ENCODE data around the gene LGALS9. TPM values are rescaled to one million over a fixed set of nuclear protein-coding genes. Genes with fewer than 3 reads are reported as not detected.
"Not testable (repeated sequence)": the region's sequence is repeated elsewhere in the genome, so short reads cannot be mapped to it uniquely, and the experiment has no call there.

LGALS9 gene
- total RNA-seq, 5 donors from 2014 or later (not counting 1 experiment from before 2014, with no cell fraction given) = 17.8 to 53.3 (median 33.1) TPM

DNA sequence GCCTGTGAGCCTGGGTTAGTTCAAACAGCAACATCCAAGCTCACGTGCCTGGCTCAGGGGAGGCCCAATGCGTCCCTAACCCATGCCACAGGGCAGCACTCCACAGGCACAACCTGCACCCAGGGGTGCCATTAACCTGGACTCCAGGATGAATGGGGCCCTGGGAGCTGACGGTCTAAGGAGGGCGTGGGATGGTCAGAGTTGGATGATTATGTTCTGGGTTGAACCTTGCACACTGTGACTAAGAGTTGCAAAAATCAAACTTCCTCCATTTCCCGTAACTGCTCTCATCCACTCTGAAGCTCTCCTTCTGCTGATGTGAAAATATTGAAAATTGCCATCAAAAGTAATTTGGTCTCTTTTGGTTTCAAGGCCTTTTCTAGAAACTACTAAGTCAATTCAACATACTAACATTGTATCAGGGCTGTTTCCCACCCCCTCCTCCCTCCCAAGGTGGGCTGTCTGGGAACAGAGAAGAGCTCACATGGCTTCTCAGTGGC lies 7.5 kb downstream of the LGALS9 start:
- H3K4me3 Mint-ChIP-seq; DNase-seq; H3K4me1 ChIP-seq (ENCODE audit: control insufficient read depth in 1 of 2, extremely low read depth in 1 of 2, insufficient read depth in 2 of 2, low read length in 2 of 2); H3K27me3 ChIP-seq (replicated peaks in 1 of 2; ENCODE audit: control insufficient read depth in 2 of 2, extremely low read depth in 1 of 2, insufficient read depth in 2 of 2, low read length in 1 of 2); H3K27ac ChIP-seq (ENCODE audit: low read length); H3K27me3 Mint-ChIP-seq; H3K4me3 ChIP-seq (ENCODE audit: control insufficient read depth in 1 of 2, extremely low read depth in 1 of 2, low read length in 1 of 2); H3K27ac Mint-ChIP-seq; ATAC-seq (replicated peaks in 1 of 4); H3K9me3 ChIP-seq; POLR2A ChIA-PET; H3K9me3 Mint-ChIP-seq: not testable (repeated sequence)
- peaks cover 25% of the 10 kb centered on the region for H3K36me3 Mint-ChIP-seq
- CTCF ChIA-PET = interaction anchor here in 1 of 2 donors (1.3 kb wide), 1 partner anchor 11 kb away, joined by 3 read pairs; no protein-coding TSS in a partner anchor
- no CpG with 5 or more reads among the region's 5 CpGs for WGBS (ENCODE audit: insufficient coverage)
- H3K4me1 Mint-ChIP-seq = peaks cover 10 to 22% (median 18%) of the 10 kb centered on the region in 3 donors
- H3K36me3 ChIP-seq (ENCODE audit: control insufficient read depth in 2 of 2, extremely low read depth in 1 of 2, insufficient read depth in 1 of 2, low read length in 1 of 2) = peaks cover 0 to 21% of the 10 kb centered on the region in 2 donors

DNA sequence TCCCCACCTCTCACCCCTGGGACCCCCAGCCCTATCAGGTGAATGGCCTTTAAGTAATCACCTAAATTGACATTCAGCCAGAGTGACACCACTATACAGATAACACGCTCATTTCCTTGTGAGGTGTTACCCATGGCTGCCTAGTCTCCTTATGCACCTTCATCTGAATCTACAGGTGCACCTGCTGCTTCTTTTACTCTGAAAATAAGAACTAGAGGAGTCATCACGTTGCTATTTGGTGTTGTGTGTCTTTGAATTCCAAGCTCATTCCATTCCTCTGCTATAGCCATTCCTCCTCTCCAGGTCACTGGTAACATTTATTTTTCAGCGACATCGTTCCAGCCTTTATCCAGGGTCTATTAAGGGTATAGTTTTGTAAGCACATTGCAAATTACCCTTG lies 9.8 kb downstream of the LGALS9 start:
- POLR2A ChIA-PET = no interaction called here

DNA sequence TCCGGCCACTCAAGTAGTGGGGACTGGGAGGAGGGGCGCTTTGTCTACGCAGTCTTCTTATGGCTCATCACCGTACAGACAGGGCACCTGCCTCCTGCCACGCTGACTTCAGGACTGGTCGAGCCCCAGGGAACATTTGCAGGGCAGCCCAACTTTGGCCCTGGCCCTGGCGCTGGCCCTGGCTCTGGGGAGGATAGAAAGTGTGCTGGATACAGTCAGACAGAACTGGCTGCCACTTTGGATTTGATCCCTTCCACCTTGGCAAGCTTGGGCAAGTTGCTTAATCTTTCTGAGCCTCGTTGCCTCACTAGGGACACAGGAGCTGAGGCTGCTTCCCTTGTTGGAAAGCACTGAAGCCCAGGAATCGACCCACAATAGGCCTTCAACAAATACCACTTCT lies 13.6 kb downstream of the LGALS9 start:
- Mint-ChIP-seq H3K27ac (no peak overlapping the region), H3K36me3 (peaks cover 42% of the 10 kb centered on the region), H3K4me1 (peaks cover 0 to 4% (median 3%) of the 10 kb centered on the region in 3 donors), H3K27me3 (no peaks in the 10 kb centered on the region), H3K9me3 (no peaks in the 10 kb centered on the region), H3K4me3 (no peak overlapping the region)
- H3K4me1 ChIP-seq (ENCODE audit: control insufficient read depth in 1 of 2, extremely low read depth in 1 of 2, insufficient read depth in 2 of 2, low read length in 2 of 2) = peaks cover 0 to 2% of the 10 kb centered on the region in 2 experiments
- H3K27ac ChIP-seq (ENCODE audit: low read length) = no peak overlapping the region
- POLR2A ChIA-PET = no interaction called here
- 98% methylated on average over 6 of the region's 9 CpGs for WGBS (ENCODE audit: insufficient coverage)
- H3K27me3 ChIP-seq (replicated peaks in 1 of 2; ENCODE audit: control insufficient read depth in 2 of 2, extremely low read depth in 1 of 2, insufficient read depth in 2 of 2, low read length in 1 of 2) = no peaks in the 10 kb centered on the region
- no peak overlapping the region for H3K4me3 ChIP-seq (ENCODE audit: control insufficient read depth in 1 of 2, extremely low read depth in 1 of 2, low read length in 1 of 2)
- peaks cover 8 to 19% of the 10 kb centered on the region in 2 donors for H3K36me3 ChIP-seq (ENCODE audit: control insufficient read depth in 2 of 2, extremely low read depth in 1 of 2, insufficient read depth in 1 of 2, low read length in 1 of 2)
- no peak for DNase-seq
- CTCF ChIA-PET = no interaction called here
- no peaks in the 10 kb centered on the region for H3K9me3 ChIP-seq
- ATAC-seq (replicated peaks in 1 of 4) = no peak

More for the DNA sequence above, 9.8 kb downstream of the LGALS9 start:
- Histone ChIP-seq H3K36me3 (ENCODE audit: control insufficient read depth in 2 of 2, extremely low read depth in 1 of 2, insufficient read depth in 1 of 2, low read length in 1 of 2) (peaks cover 0 to 21% of the 10 kb centered on the region in 2 donors), H3K27ac (ENCODE audit: low read length) (no peak overlapping the region), H3K4me3 (ENCODE audit: control insufficient read depth in 1 of 2, extremely low read depth in 1 of 2, low read length in 1 of 2) (no peak overlapping the region), H3K9me3 (no peaks in the 10 kb centered on the region), H3K27me3 (replicated peaks in 1 of 2; ENCODE audit: control insufficient read depth in 2 of 2, extremely low read depth in 1 of 2, insufficient read depth in 2 of 2, low read length in 1 of 2) (no peaks in the 10 kb centered on the region), H3K4me1 (ENCODE audit: control insufficient read depth in 1 of 2, extremely low read depth in 1 of 2, insufficient read depth in 2 of 2, low read length in 2 of 2) (no peaks in the 10 kb centered on the region)
- Mint-ChIP-seq H3K36me3 (peaks cover 29% of the 10 kb centered on the region), H3K9me3 (no peaks in the 10 kb centered on the region), H3K27ac (no peak overlapping the region), H3K4me3 (no peak overlapping the region), H3K27me3 (no peaks in the 10 kb centered on the region), H3K4me1 (peaks cover 0 to 2% (median under 1%) of the 10 kb centered on the region in 3 donors)
- ATAC-seq (replicated peaks in 1 of 4) (no peak), DNase-seq (no peak)
- CTCF ChIA-PET = no interaction called here
- WGBS (ENCODE audit: insufficient coverage) = no CpG with 5 or more reads among the region's 4 CpGs

- not testable (repeated sequence) for H3K27ac Mint-ChIP-seq, H3K4me3 Mint-ChIP-seq, H3K9me3 Mint-ChIP-seq
These were observed 14.6 kb downstream of the LGALS9 start for GRCh38 chr17:27645621-27646020.

GRCh38 chr17:27646232-27646631 lies 15.2 kb downstream of the LGALS9 start:
- peaks cover 0 to 4% (median 3%) of the 10 kb centered on the region in 3 donors for H3K4me1 Mint-ChIP-seq
- H3K27me3 Mint-ChIP-seq = no peaks in the 10 kb centered on the region
- H3K9me3 ChIP-seq = no peaks in the 10 kb centered on the region
- H3K36me3 Mint-ChIP-seq = peaks cover 31% of the 10 kb centered on the region
- CTCF ChIA-PET = interaction anchor here in 1 of 2 donors (1.6 kb wide), 1 partner anchor 36 kb away, joined by 5 read pairs; no protein-coding TSS in a partner anchor
- WGBS (ENCODE audit: insufficient coverage) = 96% methylated on average over 4 of the region's 13 CpGs
- no peak overlapping the region for H3K4me3 Mint-ChIP-seq
- H3K4me1 ChIP-seq (ENCODE audit: control insufficient read depth in 1 of 2, extremely low read depth in 1 of 2, insufficient read depth in 2 of 2, low read length in 2 of 2) = peaks cover 0 to 2% of the 10 kb centered on the region in 2 experiments
- peaks cover 7 to 8% of the 10 kb centered on the region in 2 donors for H3K36me3 ChIP-seq (ENCODE audit: control insufficient read depth in 2 of 2, extremely low read depth in 1 of 2, insufficient read depth in 1 of 2, low read length in 1 of 2)
- no peak overlapping the region for H3K27ac ChIP-seq (ENCODE audit: low read length)
- H3K4me3 ChIP-seq (ENCODE audit: control insufficient read depth in 1 of 2, extremely low read depth in 1 of 2, low read length in 1 of 2) = no peak overlapping the region
- H3K27me3 ChIP-seq (replicated peaks in 1 of 2; ENCODE audit: control insufficient read depth in 2 of 2, extremely low read depth in 1 of 2, insufficient read depth in 2 of 2, low read length in 1 of 2) = no peaks in the 10 kb centered on the region
- POLR2A ChIA-PET = no interaction called here
- ATAC-seq (replicated peaks in 1 of 4) (no peak), DNase-seq (no peak)
- H3K27ac Mint-ChIP-seq = no peak overlapping the region
- H3K9me3 Mint-ChIP-seq = no peaks in the 10 kb centered on the region

More at GRCh38 chr17:27645621-27646020, 14.6 kb downstream of the LGALS9 start:
- CTCF ChIA-PET = interaction anchor here in 1 of 2 donors (1.6 kb wide), 1 partner anchor 36 kb away, joined by 5 read pairs; no protein-coding TSS in a partner anchor
- H3K27me3 Mint-ChIP-seq; H3K4me1 Mint-ChIP-seq; POLR2A ChIA-PET; H3K4me3 ChIP-seq (ENCODE audit: control insufficient read depth in 1 of 2, extremely low read depth in 1 of 2, low read length in 1 of 2); H3K27ac ChIP-seq (ENCODE audit: low read length); H3K9me3 ChIP-seq; H3K27me3 ChIP-seq (replicated peaks in 1 of 2; ENCODE audit: control insufficient read depth in 2 of 2, extremely low read depth in 1 of 2, insufficient read depth in 2 of 2, low read length in 1 of 2); DNase-seq; H3K4me1 ChIP-seq (ENCODE audit: control insufficient read depth in 1 of 2, extremely low read depth in 1 of 2, insufficient read depth in 2 of 2, low read length in 2 of 2): not testable (repeated sequence)
- H3K36me3 ChIP-seq (ENCODE audit: control insufficient read depth in 2 of 2, extremely low read depth in 1 of 2, insufficient read depth in 1 of 2, low read length in 1 of 2) = peaks cover 8 to 13% of the 10 kb centered on the region in 2 donors
- WGBS (ENCODE audit: insufficient coverage) = no CpG with 5 or more reads among the region's 10 CpGs
- H3K36me3 Mint-ChIP-seq = peaks cover 35% of the 10 kb centered on the region
- ATAC-seq (replicated peaks in 1 of 4) = peak in 2 of 4 experiments; percentile 41 to 49

GRCh38 chr17:27647765-27648164 lies 16.8 kb downstream of the LGALS9 start:
- no peak overlapping the region for H3K27ac ChIP-seq (ENCODE audit: low read length)
- DNase-seq (no peak), ATAC-seq (replicated peaks in 1 of 4) (no peak)
- Mint-ChIP-seq H3K36me3 (peaks cover 25% of the 10 kb centered on the region), H3K27ac (no peak overlapping the region), H3K9me3 (no peaks in the 10 kb centered on the region), H3K4me1 (peaks cover 3 to 5% (median 4%) of the 10 kb centered on the region in 3 donors), H3K27me3 (no peaks in the 10 kb centered on the region), H3K4me3 (no peak overlapping the region)
- CTCF ChIA-PET = interaction anchor here (0.6 to 1.2 kb wide), 3 partner anchors 44 to 48 kb away, joined by 3 to 5 read pairs (median 4); no protein-coding TSS in a partner anchor
- 87% methylated on average over 8 of the region's 9 CpGs for WGBS (ENCODE audit: insufficient coverage)
- peaks cover 0 to 2% of the 10 kb centered on the region in 2 experiments for H3K4me1 ChIP-seq (ENCODE audit: control insufficient read depth in 1 of 2, extremely low read depth in 1 of 2, insufficient read depth in 2 of 2, low read length in 2 of 2)
- H3K27me3 ChIP-seq (replicated peaks in 1 of 2; ENCODE audit: control insufficient read depth in 2 of 2, extremely low read depth in 1 of 2, insufficient read depth in 2 of 2, low read length in 1 of 2) = no peaks in the 10 kb centered on the region
- peaks cover 6 to 8% of the 10 kb centered on the region in 2 donors for H3K36me3 ChIP-seq (ENCODE audit: control insufficient read depth in 2 of 2, extremely low read depth in 1 of 2, insufficient read depth in 1 of 2, low read length in 1 of 2)
- no peak overlapping the region for H3K4me3 ChIP-seq (ENCODE audit: control insufficient read depth in 1 of 2, extremely low read depth in 1 of 2, low read length in 1 of 2)
- POLR2A ChIA-PET = no interaction called here
- no peaks in the 10 kb centered on the region for H3K9me3 ChIP-seq
